DMS153 treated with DMSO at 0.1 percent for 48 hours (cell line): ENCODE data around the gene KCNQ1.

Source experiments
- DNase-seq: peaks from one replicate; lab custom pipeline; 2025; ENCODE audit not compliant: unreplicated experiment; lab: John Stamatoyannopoulos, UW

KCNQ1 gene

DNA sequence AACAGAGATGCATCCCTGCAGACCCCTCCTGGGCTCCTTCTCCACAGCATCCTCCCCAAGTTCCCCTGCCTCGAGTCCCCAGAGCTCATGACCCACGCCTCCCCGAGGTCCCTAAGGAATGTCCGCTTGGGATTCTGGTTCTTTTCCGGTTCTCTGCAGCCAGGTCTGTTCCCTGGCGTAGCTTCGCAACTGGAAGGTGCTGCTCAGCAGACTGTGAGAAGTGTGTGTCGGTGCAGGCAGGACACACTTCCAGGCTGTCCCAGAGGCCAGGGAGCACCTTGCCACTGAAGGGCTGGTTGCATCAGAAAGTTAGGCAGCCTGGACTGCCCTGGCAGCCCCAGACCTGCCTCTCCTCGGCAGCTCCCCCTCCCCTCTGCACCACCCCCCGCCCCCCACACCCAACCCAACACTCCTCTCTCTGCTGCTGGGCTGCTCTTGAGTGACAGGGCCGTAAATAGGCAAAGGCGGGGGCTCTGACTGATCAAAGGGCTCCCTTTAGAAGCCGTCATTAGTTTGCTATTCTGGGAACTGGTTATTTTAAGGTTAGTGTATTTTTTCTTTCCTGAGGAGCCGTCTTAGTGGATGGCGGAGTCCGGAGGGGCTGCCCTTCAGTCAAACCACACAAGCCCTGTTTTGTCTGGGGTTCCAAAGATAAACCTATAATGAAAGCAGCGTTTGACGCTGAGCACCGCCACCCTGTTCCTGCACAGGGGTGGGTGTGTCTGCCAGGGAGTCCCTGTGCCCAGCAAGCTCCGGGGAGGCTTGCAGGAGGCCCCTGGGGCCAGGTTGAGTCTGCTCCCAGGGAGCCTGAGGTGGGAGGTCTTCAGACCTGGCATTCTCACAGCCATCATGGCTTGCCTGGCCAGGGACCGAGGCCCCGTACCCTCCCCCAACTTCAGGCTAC lies 343.6 kb downstream of the KCNQ1 start:
- DNase-seq = no peak

DNA sequence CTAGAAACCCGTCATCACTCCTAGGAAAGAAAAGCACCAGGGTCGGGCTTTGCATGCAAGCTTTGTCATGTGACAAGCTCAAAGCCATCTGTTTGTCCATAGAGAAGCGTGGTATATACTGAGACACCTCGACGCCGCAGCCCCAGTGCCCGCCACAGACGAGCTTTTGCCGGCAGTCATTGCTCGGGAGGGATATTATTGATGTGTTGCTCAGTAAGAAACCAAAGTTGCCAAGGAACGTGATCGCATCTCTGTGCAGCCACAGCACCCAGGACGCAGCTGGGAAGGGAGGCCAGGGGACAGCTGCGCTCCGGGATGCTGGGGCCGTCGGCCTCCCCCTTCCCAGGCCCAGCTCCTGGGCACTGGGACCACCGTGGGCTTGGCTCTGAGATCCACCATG lies 344.5 kb downstream of the KCNQ1 start:
- no peak for DNase-seq

DNA sequence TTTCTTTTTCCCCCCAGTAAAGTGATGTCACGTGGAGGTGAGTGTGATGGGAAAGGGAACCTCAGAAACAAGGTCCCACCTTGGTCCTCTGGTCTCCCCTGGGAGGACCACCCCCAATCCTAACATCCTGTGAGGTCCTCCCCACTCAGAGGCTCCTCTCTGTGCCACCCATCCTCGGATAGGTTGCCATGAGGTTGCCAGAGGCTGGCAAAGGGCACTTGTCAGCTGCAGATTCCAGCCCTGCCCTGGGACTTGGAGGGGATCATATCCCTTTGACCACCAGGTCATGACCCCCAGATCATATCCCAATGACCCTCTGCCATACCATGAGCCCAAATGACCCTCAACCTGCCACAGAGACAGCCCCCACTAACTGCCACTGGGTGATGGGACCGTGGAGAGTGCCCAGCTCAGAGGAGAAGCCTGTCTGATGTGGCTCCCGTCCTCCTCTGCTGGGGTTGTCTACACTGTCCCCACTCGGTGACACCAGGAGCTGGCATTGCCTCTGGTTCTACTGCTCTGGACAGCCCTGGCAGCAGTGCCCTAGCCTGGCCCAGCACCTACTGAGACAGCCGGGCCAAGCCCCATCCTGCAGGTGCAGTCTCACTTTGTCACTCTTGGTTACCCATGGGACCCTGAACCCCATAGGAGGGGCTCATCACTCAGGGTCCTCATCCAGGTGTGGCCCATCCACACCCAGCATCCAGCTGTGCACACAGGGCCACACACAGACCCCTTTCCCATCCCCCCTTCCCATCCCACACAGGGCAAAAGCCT lies 345.2 kb downstream of the KCNQ1 start:
- DNase-seq = no peak

DNA sequence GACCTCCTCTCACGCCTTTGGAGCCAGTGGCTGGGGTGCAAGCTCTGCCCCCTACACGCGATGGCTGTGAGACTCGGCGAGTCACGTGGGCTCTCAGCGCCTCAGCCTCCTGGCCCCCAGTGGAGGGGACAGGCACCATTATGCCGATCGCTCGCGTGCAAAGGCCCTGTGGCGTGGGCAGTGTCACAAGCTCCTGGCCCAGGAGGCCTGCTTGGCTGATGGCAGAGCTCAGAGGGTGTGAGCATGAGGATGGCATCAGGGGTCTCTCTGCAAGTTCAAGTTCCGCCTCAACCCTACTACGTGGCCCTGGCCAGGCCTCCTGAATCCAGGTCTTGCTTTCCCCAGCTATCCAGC lies 345.7 kb downstream of the KCNQ1 start:
- no peak for DNase-seq

DNA sequence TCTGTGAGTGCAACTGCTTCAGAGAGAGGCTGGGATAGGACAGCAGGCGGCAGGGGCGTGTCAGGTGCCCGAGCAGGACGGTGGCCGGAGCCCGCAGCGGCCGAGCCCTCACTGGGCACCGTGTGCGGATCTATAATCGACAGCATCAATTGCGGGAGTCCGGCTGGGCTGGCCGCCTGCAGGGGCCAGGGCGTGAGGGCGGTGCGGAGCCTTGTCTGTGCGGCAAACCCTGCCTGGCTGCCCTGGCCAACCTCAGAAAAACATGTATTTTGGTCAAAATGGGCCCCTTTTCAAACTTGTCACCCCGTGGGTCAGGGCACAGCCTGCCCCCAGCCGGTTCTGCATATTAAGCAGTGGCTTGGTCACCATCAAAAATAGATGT lies 346.3 kb downstream of the KCNQ1 start:
- no peak for DNase-seq

DNA sequence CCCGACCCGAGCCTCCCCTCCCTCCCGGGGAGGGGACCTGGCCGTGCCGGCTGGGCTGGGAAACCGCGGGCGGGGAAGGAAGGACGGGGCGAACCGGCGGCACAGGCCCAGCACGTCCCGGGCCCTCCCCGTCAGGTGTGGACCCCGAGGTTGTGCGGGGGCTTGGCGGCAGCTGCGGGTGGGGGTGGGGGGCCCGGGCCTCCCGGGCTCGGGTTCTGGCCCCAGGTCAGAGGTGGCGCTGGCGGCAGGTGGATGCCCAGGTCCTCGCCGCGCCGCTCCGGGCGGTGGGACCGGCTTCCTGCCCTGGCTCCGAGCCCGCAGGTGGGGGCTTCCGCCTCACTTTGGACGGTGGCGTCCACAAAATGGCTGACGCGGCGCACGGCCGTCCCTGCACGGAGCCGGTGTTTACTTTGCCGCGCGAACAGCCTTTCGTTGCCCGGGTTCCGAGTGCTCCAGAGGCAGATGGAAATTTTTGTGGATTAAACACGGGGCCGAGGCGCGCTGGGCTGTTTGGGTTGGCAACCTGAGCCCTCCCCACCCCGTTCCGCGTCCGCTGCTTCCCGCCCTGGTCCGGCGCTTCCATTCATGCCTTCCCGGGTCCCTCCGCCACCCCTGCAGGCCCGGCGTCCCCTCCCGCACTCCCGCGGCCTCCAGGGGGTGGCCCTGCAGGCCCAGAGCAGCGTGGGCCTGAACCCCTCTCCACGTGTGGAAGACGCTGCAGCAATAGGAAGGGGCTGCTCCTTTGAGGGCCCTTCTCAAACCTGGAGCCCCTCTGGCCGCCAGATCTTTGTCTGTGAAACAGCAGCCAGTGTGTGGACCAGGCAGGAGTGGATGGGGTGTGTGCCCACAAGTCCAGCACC lies 346.9 kb downstream of the KCNQ1 start:
- peak; percentile 25 for DNase-seq

DNA sequence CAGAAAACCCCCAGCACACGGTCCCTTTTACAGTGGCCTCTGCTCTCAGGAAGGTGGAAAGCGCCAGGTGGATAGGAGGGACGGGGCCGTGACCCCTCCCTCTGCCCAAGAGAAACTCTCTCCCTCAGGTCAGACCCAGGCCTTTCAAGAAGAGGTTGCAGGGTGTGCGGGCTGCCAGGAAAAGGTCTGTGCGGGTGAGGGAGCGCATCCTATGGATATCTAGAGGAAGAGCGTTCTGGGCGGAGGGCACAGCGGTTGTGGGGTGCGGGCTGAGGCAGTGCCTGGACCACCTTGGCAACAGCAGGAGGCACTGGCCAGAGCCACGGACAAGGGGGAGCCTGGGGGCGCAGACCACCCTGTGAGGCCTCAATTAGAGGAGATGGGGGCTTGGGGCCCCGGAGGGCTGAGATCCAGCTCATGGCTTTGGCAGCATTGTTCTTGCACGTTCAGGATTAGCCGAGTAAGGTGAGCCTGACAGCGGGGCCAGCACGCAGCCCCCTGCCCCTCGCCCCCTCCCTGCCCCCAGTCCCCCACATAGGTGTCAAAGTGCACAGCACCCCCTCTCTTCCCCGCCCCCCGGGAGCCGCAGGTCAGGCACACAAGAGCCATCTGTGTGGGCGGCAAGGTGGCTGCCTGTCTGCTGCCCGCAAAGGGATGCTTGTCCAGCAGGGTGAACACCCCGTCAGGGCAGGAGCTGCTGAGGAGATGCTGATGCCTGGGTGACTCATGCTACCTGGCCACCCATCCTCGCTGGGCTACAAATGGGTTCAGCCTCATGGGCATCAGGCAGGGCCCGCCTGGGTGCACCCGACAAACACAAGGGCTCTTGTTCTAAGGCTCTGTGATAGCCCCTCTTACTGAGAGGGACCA lies 347.8 kb downstream of the KCNQ1 start:
- DNase-seq = no peak

DNA sequence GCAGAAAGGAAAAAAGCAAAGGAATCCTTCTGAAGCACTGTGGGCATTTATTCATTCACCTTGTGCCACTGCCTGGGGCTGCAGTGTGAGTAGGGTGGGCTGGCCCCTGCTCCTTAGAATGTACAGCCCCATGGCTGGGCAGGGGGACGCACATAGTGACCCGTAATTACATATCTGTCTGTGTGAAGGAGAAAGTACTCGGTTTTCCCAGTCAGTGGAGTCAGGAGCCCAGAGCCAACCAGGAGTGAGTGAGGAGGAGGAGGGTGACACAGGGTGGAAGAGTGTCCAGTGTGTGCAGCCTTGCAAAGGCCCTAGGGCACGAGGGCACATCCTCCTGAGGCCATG lies 348.9 kb downstream of the KCNQ1 start:
- no peak for DNase-seq

DNA sequence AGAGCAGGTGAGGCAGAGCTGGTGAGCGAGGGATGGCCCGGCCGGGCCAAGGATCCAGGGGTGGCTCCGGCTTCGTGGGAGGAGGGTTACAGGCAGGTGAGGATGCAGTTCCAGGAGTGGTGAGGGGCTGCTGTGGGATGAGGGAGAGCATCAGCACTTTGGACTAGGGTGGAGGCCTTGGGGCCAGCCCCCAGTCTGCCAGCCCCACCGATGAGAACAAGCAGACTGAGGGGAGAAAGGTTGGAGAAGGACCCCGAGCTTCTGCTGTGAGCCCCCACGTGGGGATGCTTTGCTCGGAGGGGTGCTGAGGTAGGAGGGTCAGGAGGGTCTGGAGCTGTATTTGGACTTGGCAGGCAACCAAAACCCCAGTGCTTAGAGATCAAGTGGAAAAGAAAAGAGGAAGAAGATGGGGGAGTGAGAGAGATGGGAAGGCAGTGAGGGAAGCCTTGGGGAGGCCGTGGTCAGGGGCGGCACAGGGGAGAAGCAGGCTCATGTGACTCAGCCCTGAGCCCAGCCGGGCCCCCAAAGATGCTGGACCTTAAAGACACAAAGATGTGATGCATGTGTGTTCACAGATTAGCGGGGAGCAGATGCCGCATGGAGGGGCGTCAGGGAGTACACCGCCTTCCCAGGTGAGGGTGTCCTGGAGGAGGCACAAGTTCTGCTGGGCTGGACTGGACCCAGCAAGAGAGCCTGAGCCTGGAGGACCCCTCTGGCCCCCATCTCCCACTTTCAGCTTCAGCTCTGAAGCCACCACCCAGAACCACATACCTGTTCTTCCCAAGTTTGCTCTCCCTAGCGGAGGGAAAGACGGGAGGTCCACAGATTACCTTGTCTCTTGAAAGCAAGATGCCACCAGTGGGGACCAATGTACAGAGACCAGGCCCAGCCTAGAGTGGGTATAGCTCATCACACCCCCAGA lies 349.5 kb downstream of the KCNQ1 start:
- no peak for DNase-seq

DNA sequence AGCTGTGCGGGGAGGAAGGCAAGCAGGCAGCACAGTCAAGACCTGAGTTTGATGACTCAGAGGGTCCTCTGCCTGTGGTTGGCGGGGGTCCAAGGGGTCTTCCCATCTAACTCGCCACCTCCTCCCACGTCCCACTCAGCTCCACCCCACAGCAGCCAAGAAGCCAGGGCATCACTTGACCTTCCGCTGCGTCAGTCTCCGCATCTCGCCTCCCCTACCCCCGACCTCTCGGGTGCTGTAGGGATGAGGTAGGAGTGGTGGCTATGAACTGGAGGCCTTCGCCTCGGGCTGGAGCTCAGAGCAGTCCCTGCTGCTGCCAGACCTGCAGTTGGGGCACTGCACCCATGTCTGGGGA lies 350.1 kb downstream of the KCNQ1 start:
- no peak for DNase-seq

DNA sequence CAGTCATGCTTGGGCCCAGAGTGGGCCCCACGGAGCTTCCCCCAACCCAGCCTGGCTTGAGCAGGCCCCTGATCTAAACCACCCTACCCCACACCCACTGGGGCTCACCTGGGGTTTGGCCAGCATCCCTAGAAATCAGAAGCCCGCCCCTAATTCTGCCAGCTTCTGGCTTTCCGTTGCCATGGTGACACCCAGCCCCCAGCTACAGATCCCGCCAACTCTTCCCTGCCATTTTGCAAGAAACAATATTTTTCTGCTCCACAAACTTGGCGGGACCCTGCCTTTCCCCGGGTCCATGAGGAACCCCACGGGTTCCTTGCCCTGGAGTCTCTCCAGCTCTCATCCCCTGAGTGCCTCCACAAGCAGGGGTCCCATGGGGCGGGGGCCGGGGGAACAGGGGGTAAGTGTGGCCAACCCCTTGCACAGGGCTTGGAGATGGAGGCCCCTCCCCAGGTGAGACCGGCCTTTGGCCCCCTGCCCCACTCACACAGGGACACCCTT lies 350.7 kb downstream of the KCNQ1 start:
- DNase-seq = no peak

DNA sequence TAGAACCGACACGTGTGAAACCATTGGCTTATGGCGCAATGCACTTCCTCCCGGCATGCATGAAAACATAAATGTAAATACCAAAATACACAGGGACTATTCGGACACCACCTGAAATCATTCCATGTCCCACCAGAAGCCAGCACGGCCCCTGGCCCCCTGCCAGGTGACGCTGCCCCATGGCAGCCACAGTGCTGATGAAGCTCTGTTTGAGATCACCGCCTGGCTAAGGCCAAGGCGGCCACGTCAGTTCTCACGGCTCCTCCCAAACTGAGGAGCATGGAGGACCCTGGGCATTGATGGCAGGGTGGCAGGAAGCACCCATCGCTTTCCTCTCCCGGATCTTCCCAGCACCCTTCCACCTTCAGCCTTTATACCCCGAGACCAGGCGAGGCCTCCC lies 351.3 kb downstream of the KCNQ1 start:
- DNase-seq = no peak

DNA sequence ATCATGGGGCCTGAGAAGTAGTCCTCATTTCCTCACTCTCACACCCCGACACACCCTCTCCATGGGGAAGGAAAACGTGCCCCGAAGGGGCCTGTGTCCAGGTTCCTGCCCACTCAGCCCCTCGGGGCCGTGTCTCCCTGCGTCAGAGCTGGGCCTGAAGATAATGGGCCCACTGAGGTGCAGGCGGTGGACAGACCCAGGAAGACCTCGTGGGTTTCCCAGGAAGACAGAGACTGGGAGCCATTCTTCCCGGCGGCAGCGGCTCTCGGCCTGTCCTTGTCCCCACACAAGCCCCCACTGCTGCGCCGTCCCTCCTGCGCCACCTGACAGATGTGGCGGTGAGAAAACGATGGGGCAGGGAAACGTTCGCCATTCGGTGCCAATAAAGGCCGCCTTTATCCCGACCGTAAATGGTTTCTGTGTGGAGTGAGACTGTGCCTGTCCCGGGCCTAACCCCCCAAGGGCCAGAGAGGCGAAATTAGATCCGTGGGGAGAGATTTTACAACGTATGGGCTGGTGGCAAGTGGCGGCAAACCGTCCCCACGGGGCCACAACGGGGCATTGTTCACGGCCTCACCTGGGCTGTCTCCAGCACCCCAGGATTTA lies 351.8 kb downstream of the KCNQ1 start:
- DNase-seq = no peak

DNA sequence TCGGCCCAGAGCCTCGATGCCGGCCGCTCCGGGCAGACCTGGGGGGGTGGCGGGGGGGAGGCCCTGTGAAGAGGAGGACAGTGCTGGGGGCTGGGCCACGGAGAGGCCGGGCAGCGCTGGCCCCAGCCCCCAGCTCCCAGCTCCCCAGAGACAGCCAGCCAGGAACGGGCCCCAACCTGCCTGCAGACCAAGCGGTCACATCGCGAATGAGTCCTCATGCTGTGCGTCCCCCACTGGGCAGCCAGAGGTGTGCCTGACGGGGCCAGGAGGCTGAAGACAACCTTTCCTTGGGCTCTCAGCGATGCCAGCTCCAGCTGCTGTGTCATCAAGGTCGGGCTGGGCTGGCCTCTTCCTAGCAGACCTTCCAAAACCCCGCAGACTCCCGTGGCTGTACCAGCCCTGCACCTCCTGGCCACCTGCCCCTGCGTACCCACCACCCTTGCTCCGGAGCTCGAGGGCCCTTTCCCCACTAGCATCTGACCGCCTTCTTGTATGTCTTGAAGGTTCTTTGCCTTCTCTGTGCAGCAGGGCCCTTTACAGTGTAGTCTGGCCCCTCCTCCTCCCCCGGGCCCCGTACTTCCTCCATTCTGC lies 352.4 kb downstream of the KCNQ1 start:
- DNase-seq = no peak

DNA sequence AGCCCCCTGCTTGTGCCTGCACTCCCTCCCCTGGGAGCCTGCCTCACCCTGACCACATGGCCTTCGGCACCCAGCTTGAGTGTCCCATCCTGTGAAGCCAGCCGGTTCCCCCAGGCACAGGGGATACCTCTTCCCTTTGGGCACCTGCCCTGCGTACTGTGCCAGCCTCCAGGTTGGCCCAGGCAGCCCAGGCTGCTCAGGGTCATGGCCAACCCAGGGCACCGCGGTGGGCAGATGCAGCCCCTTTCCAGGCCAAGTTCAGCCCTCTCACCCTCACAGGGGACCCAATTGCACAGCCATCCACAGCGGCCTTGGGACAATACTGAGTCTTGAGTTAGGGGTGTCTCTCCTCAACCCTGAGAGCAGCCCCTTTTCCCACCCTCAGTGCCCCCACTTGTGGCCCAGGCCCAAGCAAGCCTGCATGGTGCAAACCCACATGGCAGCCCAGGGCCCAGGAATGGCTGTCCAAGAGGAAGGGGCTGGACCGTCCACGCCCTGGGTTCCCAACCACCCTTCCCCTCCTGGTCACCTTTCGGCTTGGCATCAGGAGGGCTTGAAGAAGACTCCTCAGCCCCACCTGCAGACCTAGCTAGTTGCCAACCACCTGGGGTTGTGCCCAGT lies 353.0 kb downstream of the KCNQ1 start:
- no peak for DNase-seq

DNA sequence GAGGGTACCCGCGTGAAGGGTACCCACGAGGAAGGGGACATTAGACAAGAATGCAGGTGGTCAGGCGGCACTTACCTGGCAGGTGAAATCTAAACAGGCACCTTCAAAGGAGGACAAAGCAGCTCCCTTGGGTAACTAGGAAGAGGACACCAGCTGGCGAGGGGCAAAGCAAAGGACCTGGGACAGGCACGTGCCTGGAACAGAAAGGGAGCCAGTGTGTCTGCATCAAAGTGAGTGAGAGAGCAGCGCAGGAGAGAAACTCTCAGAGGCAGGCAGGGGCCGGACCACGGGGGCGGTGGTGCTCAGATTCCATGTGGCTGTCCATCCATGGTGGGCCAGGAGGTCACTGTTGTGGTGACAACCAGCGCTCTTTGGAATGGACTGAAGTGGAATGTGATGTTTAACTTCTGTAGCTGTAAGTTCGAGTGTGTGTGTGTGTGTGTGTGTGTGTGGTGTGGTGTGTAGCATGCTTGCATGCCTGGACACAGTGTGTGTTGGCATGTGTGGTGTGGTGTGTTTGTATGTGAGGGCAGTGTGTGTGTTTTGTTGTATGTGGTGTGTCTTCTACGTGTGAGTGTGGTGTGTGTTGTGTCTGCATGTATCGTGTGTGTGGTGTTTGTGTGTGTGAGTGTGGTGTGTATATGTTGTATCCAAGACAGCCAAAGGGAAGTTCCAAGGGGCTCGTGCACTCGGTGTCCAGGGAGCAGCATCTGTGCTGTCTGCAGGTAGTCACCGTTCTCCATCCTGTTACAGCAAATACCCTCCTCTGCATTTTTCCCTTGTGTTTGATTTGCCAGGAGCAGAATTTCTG lies 354.3 kb downstream of the KCNQ1 start:
- DNase-seq = no peak

DNA sequence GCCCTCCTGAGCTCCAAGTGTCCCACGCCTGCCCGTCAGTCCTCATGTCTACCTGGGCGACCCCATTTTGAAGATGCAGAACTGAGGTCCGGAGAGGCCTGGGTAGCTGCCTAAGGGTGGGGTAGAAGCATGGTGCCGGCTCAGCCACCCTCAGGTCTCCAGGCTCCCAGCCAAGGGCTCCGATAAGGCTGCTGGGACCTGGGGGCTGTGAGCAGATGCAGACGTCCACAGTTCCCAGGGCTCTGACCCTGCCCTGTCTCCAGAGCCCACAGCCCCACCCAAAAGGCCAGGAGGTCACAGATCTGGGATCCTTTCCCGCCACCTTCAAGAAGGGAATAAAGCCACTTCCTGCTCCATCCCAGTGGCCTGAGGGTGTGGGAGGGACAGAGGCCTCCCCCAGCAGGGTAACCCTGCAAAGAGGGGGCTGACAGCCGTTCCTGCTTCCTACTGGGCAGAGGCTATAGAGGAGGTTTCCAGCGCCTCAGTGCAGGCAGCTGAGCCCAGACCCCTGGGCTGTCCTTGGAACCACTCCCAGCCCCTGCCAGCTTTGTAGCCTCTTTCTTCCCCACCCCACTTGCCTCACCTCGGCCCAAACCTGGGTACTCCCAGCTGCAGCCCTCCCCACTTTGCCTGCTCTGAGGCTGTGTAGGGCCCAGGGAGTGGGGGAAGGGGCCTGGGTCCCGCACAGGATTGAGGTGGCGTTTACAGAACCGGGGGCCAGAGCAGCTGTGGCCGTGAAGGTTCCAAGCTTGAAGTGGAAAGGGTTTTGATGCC lies 355.3 kb downstream of the KCNQ1 start:
- DNase-seq = no peak
